COLO829 (cell line): ENCODE results near the gene NDRG2.
"Not testable (repeated sequence)": the region's sequence is repeated elsewhere in the genome, so short reads cannot be mapped to it uniquely, and the experiment has no call there.

Experiments used
- DNase-seq: peaks from one replicate; pipeline ENCODE4 v3.0.0; 2012; ENCODE audit warnings: low spot score

The NDRG2 gene

DNA sequence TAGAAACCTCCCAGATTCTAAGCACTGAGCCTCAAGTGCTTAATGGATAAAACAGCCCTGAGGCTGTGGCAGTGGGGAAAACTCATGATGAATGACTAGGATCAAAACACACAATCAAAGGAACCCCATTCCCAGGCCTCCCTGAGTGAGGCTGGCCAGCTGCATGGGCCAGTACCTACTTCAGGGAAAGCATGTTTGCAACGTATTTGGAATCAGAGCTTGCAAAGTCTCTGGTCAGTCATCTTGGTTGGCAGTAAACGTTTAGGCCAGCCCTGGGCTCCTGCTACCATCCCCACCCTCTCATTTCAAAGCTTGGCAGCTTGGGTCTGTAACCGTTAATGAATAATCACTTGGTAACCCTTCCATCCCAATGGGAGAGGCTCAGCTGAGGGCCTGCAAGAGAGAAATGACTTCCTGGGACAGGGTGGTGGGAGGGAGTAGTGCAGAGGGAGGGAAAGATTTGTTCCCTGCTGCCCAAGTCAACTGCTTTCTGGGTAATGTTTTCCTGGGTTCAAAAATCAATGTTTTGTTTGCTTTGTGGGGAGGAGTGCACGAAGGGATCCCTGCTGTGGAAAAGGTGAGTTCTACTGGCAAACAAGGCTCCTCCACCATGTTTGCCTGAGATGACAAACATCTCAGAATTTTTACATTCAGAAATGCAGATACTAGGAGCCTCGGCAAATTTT is 30.7 kb upstream of the NDRG2 start:
- DNase-seq = no peak

DNA sequence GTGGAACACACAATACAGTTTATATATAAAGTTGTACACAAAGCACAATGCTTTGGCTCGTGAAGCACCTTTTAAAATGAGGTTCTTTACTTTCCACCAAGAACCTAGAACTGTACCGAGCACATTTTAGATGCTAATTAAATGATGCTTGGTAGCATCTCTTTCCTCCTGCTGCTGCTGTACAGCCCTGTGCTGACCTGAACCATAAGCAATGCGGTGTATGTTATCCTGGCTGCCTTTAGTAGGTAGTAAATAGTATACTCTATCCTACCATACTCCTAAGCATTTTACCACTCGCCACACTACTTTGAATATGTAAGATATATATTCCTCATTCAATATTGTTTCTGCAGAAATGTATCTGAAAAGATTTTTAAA is 29.9 kb upstream of the NDRG2 start:
- DNase-seq = no peak

DNA sequence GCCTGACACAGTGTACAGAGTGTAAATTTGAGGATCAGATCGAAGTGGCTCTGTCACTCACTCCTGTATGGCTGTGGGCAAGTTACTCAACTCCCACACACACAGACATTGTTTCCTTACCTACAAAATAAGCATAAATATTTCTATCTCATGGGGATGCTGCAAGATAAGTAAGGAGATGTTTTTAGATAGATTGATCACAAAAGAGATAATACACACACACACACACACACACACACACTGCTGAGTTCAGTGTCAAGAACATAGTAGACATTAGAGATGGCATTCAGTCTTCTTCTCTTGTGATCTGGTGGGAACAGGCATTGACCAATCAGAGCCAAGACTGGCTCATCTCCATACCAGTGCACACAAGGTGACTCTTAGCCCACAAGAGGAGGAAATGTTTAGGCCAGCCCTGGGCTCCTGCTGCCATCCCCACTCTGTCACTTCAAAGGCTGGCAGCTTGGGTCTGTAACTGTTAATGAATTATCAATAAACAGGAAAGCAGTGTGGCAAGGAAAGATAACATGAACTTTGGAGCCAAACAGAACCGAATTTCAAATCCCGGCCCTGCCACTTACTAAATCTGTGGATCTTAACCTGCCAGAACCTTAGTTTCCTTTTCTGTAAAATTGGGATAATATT is 29.4 kb upstream of the NDRG2 start:
- no peak for DNase-seq

DNA sequence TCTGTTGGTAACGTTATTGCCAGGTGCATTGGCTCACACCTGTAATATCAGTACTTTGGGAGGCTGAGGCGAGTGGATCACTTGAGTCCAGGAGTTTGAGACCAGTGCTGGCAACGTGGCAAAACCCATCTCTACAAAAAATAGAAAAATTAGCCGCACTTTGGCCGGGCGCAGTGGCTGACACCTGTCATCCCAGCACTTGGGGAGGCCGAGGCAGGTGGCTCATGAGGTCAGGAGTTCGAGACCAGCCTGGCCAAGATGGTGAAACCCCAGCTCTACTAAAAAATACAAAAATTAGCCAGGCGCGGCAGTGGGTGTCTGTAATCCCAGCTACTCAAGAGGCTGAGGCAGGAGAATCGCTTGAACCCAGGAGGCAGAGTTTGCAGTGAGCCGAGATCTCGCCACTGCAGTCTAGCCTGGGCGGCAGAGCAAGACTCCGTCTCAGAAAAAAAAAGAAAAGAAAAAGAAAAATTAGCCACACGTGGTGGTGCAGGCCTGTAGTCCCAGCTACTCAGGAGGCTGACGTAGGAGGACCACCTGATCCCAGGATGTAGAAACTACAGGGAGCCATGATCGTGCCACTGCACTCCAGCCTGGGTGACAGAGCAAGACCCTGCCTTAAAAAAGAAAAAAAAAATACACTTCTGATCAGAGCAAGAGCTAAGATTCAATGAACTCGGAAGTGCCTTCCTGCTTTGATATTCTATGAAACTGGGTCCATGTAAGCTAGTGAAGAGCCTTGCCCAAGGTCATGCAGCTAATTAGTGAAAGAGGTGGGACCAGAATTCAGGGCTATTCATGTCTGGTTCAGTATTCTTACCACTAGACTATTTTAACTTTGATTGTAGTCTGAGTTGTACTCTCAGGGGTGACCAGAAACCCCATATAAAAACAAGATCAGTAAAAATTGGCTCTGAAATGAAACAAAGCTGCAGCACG is 28.6 kb upstream of the NDRG2 start:
- no peak for DNase-seq

DNA sequence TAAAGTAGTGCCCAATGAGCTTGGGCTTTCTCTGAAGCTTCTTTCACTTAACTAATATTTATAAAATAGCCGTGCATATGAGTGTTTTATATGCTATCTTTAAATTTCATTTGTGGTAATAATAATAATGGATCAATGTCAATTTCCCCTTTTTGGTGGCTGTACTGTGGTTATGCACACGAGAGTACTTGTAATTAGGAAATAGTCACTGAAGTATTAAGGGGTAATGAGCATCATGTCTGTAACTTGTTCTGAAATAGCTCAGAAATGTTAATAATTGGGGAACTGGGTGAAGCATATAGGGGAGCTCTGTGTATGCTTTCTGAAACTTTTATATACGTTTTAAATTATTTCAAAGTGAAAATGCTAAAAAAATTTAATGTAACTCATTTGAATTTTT is 25.7 kb upstream of the NDRG2 start:
- DNase-seq = no peak

DNA sequence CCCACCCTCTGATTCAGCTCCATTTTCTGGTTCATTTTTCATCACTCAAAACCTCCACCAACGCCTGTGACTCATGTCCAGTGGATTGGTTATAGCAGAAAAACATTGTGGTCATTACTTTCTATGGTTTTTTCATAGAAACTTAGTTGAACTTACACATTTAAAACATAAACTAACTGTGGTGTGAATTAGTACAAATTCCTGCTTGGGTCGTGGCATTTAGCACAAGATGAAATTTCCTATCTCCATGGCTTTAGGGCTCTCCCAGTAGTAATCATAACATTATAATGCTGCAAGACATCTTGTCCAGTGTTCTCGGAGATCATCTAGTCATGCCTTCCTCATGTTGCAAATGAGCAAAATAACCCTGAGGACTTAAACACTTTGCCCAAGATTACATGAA is 24.4 kb upstream of the NDRG2 start:
- DNase-seq = no peak

DNA sequence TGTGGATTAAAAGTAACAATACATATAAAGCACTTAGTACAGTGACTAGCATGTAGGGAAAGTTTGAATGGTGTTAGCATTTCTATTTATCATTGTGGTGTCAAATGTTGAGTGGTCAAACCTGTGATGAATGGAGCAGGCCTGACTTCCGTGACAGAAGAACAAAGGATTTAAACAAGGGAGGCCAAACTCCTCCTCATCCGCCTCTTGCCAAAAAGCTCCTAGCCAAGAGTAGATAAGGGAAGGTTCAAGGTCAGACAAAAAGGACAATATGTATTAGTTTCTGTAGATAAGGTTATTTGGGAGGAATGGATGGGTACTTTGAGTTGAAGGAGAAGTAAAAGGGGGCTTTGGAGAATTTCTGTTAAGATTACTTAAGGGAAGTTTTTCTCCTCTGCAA is 23.8 kb upstream of the NDRG2 start:
- no peak for DNase-seq

DNA sequence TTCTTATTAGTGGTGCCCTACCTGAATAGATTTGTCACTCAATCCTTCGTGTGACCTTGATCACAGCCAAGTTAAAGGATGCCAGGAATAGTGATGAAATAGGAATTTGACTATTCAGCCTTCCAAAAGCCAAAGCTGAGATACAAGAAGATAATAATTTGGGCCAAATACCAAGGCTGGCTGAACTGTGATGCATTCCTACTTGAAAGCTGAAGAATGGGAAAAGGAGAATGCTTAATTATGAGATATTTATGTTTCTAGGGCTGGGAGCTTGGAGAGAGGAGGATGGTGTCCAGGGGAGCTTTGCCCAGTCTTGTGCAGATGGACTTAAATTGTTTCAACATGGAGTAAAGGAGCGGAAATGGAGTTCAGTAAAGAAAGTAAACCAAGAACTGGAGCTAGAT is 22.5 kb upstream of the NDRG2 start:
- no peak for DNase-seq

DNA sequence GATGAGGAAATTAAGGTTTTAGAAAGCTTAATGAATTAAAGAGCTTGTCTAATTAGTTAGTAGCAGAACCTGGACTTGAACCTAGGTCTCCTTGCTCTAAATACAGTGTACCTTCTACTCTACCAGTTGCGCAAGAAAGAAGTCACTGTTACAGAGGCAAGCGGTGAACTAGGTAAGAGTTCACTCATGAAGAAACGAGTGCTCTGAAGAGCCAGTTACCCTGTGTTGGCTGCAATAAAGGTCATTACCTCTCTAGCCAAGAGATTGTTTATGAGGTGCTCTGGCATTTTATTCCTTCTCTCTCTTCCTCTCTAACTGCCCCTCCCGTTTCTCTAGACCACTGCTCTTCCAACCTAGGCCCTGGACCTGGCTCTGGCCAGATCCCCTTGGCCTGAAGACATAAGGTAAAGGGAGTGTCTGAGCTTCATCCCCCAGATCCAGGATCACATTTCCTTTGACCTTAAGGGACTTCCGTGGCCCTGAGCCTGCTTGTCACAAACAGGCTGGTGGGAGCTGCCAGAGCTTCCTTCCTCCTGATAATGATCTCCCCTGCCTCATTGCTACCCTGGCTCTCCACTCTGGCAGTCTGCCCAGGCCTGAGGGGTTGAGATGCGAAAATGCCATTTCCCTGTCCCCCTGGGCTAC is 19.2 kb upstream of the NDRG2 start:
- no peak for DNase-seq

DNA sequence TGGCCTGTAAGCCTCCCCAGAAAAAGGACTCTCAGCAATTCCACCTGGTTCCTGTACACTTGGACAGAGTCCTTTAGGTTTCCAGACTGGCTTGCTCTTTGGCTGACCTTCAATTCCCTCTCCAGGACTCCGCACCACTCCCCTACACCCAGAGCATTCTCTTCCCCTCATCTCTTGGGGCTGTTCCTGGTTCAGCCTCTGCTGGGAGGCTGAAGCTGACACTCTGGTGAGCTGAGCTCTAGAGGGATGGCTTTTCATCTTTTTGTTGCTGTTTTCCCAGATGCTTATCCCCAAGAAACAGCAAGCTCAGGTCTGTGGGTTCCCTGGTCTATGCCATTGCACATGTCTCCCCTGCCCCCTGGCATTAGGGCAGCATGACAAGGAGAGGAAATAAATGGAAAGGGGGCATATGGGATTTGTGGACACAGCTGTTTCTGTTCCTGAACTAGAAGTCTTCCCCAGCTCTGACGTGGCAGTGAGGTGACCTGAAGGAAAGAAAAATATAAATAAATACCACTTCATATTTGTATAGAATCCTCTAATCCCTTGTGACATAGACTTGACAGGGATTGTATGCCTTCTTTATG is 18.6 kb upstream of the NDRG2 start:
- no peak for DNase-seq

DNA sequence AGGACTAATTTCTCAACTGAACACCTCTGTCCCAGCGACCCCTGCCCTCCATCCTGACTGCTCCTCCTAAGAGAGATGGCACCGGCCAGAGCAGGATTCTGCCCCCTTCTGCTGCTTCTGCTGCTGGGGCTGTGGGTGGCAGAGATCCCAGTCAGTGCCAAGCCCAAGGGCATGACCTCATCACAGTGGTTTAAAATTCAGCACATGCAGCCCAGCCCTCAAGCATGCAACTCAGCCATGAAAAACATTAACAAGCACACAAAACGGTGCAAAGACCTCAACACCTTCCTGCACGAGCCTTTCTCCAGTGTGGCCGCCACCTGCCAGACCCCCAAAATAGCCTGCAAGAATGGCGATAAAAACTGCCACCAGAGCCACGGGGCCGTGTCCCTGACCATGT is 18.1 kb upstream of the NDRG2 start:
- no peak for DNase-seq

DNA sequence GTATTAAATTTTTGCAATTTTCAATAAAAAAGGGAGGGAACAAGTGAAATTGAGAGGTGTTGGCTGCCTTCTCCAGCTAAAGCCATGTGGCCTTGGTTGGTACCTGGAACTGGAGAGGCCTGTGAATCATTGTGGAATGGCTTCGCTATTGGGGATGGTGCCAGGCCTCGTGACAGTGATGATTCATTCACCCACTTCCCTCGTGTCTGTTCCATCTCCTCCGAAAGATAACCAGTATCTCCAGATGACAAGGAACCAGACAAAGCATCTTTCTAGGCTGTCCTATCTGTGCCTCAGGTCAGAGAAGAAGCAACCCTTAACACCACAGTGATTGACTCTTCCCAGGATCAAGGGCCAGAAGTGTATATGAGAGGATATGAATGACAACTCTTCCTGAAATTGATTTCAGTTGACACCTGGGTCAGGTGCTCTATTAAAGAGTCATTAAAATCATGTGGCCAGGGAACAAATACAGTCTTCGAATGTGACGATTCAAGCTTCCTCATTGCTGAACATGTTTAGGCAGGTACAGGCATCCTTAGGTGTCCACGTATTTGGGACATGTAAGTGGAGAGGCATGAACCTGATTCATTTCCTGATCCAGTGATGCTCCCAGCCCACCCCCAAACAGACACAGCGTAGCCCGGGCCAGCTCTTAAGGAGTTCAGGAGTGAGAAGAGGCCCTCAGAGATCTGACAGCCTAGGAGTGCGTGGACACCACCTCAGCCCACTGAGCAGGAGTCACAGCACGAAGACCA is 17.0 kb upstream of the NDRG2 start, which contains the start of gene RNASE7:
RNASE7 (plus strand) TSS at position 687 of the 758 bp plus-strand sequence. CDS start 631 bp downstream, outside the sequence.
- DNase-seq = peak; percentile 81

DNA sequence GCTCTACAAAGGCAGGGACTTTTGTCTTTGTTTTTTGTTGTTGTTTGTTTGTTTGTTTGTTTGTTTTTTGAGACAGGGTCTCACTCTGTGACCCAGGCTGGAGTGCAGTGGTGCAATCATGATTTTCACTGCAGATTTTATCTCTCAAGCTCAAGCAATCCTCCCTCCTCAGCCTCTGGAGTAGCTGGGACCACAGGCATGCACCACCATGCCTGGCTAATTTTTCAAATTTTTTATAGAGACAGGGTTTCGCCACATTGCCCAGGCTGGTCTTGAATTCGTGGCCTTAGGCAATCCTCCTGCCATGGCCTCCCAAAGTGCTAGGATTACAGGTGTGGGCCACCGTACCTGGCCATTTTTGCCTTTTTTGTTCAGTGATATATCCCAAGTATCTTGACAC is 16.1 kb upstream of the NDRG2 start:
- DNase-seq = not testable (repeated sequence)

DNA sequence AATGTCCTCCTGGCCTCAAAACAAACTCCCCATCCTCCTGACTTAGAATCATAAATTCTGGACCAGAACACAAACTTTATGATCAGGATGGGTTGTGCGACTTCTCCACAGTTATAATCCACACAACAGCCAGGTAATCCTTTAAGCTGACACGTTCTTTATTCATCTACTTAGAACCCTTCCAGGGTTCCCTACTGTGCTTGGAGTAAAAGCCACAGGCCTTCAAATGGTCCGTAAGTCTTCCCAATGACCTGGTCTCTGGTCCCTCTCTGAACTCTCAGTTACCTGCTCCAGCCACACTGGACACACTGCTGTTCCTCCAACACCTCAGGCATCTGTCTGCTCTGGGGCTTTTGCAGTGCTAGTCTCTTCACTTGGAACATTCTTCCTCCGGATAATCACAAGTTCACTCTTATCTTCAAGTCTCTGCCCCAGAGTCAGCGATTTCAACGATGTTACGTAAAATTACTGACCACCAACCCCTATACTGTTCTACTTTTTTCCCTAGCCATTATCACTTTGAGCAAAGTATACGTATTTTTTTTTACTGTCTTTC is 15.6 kb upstream of the NDRG2 start:
- DNase-seq = no peak

DNA sequence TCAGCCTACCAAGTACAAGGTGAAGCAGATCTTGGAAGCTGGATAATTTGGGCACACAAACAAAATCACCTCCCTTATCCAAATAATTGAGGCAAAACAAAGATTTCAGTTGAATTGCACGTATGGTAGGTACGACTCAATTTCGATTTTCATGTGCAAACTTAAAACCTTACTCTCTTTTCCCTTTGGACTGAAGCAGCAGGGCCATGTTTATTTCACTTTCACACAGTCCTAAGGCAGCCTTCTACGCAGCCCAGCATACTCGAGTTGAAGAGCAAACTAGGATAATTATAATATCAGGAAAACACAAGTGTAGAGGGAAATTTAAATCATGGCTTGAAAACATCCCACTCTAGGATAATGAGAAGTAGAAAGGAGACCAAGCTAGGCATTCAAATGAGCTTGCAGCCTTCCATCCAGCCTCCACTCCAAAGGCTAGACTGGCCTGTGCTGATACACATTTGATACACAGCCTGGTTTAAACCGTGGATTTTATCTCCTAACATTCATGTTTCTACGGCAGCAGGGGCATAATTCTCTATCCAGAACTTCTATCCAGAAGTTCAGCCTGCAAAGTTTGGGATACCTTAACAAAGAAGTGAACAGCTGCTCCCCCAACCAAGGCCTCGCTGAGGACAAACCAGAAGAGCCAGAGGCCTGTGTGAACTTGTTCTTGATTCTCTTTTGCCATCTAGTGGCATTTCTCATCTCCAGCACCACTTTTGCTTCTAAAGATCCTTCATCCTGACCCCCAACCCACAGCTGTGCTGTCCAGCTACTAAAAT is 14.9 kb upstream of the NDRG2 start:
- DNase-seq = peak; percentile 86

DNA sequence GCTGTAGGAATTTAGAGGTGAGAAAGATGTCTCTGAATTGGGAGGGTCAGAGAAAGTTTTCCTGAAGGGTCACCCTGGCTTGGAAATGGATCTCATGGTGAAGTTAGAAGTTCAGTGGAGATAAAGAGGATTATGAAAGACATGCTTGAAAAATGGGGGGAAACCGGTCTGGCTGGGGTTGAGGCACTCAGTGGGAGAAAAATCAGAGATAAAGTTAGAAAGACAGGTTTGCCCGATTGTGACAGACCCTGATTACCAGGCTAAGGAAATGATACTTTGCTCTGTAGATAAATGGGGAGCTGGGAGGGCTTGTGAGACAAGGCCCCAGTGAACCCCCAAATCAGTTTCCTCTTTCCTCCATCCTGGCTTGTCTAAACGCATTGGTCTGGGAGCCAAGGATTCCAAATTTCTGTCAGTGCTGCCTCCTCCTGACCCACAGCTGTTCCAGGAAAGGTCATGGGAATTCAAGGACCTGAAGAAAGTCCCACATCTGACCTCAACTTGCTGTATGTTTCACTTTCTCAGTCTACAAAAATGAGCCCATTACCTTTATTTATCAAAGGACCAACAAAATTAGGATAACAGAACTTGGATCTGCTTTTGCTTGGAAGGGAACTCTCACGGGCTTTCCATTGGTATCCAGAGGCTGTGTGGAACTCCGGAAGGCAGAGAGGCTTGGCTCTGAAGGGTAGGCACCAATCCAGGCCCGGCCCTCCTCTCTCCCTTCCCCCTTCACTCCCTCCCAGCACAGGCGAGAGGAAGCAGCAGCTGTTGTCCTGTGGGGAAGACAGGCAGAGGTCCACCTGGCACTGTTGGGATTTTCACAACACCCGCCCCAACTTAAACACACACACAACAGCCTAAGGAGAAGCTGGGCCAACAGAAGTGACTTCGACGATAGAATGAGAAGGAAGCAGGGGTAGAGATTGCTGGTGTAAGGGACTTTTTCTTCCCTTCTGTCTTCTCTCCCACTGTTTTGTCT is 13.9 kb upstream of the NDRG2 start:
- DNase-seq = peak; percentile 57

DNA sequence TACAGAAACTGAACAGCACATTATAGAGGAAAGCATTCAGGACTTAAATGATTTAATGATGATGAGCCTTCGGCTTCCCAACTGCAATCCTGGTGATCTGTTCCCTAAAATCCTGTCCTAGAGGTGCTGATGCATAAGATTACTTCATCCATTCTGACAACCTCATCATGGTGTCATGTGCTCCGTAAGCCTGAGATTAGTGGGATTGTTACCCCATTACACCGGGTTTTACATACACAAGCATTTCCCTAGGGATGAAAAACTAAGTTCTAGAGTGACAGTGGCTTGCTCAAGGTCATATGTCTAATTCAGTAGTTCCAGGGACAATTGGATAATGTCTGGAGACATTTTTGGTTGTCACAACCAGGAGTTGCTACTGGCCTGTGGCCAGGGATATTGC is 12.3 kb upstream of the NDRG2 start:
- no peak for DNase-seq

DNA sequence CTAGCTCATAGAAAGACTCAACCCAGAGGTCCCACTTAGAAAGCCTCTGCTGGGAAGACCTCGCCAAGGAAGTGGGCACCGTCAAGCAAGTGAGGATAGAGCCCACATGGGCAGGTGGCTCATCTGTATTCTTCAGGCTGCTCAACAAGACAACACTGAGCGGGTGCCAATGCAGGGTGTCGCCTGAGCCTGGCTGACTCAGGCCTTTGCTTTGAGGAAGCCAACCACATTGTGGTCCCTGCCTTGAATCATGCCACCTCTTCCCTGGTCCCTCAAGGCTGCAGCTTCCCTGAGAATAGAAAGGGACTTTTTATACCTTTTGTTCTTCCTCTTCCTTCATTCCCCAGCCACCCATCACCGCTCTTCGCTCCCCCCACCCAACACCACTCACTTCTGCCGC is 11.9 kb upstream of the NDRG2 start:
- no peak for DNase-seq

DNA sequence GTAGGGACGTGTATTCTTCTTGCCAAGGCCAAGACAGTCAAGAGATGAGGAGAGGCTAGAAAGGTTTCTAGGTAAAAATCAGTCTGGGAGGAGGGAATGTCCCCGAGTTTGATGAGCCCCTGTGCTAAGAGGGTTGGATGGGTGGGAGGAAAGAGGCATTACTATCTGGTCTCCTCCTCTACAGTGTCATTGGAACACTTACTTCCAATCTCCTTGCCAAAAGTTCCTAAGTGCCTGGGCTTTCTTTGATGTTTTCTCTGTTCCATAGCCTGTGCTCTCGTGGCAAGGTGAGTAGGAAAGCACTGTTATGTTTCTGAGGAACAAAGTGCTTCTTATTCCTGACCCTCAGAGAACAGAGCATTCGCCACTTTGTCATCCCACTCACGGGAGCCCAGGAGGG is 9.8 kb upstream of the NDRG2 start, which contains the start of gene RNASE13:
RNASE13 (minus strand) TSS at position 101 of the 400 bp plus-strand sequence. CDS start 519 bp downstream, outside the sequence.
- DNase-seq = no peak
